Immature natural killer cell (primary cell): ENCODE measurements around the gene NLRP12. TPM values are rescaled to one million over a fixed set of nuclear protein-coding genes. Genes with fewer than 3 reads are reported as not detected.
"Not testable (repeated sequence)": the region's sequence is repeated elsewhere in the genome, so short reads cannot be mapped to it uniquely, and the experiment has no call there.

Source experiments
- DNase-seq, 3 donors: peaks; one replicate each; pipeline ENCODE4 v3.0.0; 2022; ENCODE audit warnings: mixed read lengths in 1 of 3
- H3K27ac Mint-ChIP-seq, 6 donors: one replicate each; pipeline ENCODE4 v1.8.0; 2020; ENCODE audit warnings: mixed read lengths in 6 of 6, mild to moderate bottlenecking in 5 of 6, inconsistent platforms in 4 of 6, moderate library complexity in 3 of 6
- H3K27me3 Mint-ChIP-seq, 3 donors: one replicate each; pipeline ENCODE4 v1.8.0; 2020 to 2021; ENCODE audit warnings: low read depth in 3 of 3, mild to moderate bottlenecking in 3 of 3, mixed read lengths in 3 of 3, moderate library complexity in 3 of 3, inconsistent platforms in 1 of 3
- H3K36me3 Mint-ChIP-seq, 3 donors: one replicate each; pipeline ENCODE4 v1.8.0; 2020; ENCODE audit warnings: mixed read lengths in 3 of 3, inconsistent platforms in 2 of 3, mild to moderate bottlenecking in 2 of 3
- H3K4me1 Mint-ChIP-seq, 2 donors: one replicate each; pipeline ENCODE4 v1.8.0; 2020; ENCODE audit warnings: inconsistent platforms in 2 of 2, mild to moderate bottlenecking in 2 of 2, mixed read lengths in 2 of 2, moderate library complexity in 1 of 2
- H3K4me3 Mint-ChIP-seq, 5 donors: one replicate each; pipeline ENCODE4 v1.8.0; 2020; ENCODE audit warnings: mild to moderate bottlenecking in 5 of 5, mixed read lengths in 5 of 5, inconsistent platforms in 3 of 5, moderate library complexity in 3 of 5
- H3K9me3 Mint-ChIP-seq, 6 donors: one replicate each; pipeline ENCODE4 v1.8.0; 2020; ENCODE audit warnings: mild to moderate bottlenecking in 6 of 6, mixed read lengths in 6 of 6, inconsistent platforms in 4 of 6, moderate library complexity in 3 of 6
- polyA plus RNA-seq, 3 donors: library from polyadenylated mRNA; unstranded; fragments of 300-500 nt; fragmentation: Illumina TruSeq; gene quantifications; one replicate each; pipeline ENCODE4 v1.2.3, GENCODE V29; 2021

Gene NLRP12
- polyA plus RNA-seq, 3 donors from 2014 or later = 0.20 to 0.28 TPM; not detected in 1

- Mint-ChIP-seq H3K4me1 (no peaks in the 10 kb centered on the region), H3K36me3 (no peaks in the 10 kb centered on the region), H3K4me3 (no peak overlapping the region), H3K9me3 (no peaks in the 10 kb centered on the region), H3K27me3 (peaks cover 0 to 3% (median 0%) of the 10 kb centered on the region in 3 donors), H3K27ac (no peak overlapping the region)
- no peak for DNase-seq
Observed at GRCh38 chr19:53787266-53787665, 36.8 kb downstream of the NLRP12 start.

GRCh38 chr19:53786744-53787143 is 37.4 kb downstream of the NLRP12 start:
- Mint-ChIP-seq H3K27ac (no peak overlapping the region), H3K4me3 (no peak overlapping the region), H3K9me3 (no peaks in the 10 kb centered on the region), H3K36me3 (no peaks in the 10 kb centered on the region), H3K27me3 (peaks cover 0 to 3% (median 0%) of the 10 kb centered on the region in 3 donors), H3K4me1 (no peaks in the 10 kb centered on the region)
- no peak for DNase-seq

- no peak overlapping the region for H3K4me3 Mint-ChIP-seq
- no peak for DNase-seq
- no peaks in the 10 kb centered on the region for H3K9me3 Mint-ChIP-seq
- no peak overlapping the region for H3K27ac Mint-ChIP-seq
- H3K36me3 Mint-ChIP-seq = no peaks in the 10 kb centered on the region
- H3K4me1 Mint-ChIP-seq = no peaks in the 10 kb centered on the region
- peaks cover 0 to 3% (median 2%) of the 10 kb centered on the region in 3 donors for H3K27me3 Mint-ChIP-seq
Observed at GRCh38 chr19:53785196-53785889, 38.8 kb downstream of the NLRP12 start.

- Mint-ChIP-seq H3K27ac (no peak overlapping the region), H3K27me3 (peaks cover 0 to 3% (median 2%) of the 10 kb centered on the region in 3 donors), H3K4me1 (no peaks in the 10 kb centered on the region), H3K4me3 (no peak overlapping the region), H3K9me3 (no peaks in the 10 kb centered on the region), H3K36me3 (no peaks in the 10 kb centered on the region)
- DNase-seq = no peak
Observed at GRCh38 chr19:53782698-53783097, 41.4 kb downstream of the NLRP12 start.

GRCh38 chr19:53781332-53781731 is 42.8 kb downstream of the NLRP12 start:
- not testable (repeated sequence) for H3K27me3 Mint-ChIP-seq, H3K9me3 Mint-ChIP-seq, H3K27ac Mint-ChIP-seq, H3K36me3 Mint-ChIP-seq, H3K4me3 Mint-ChIP-seq, DNase-seq, H3K4me1 Mint-ChIP-seq

- Mint-ChIP-seq H3K36me3 (no peaks in the 10 kb centered on the region), H3K9me3 (no peaks in the 10 kb centered on the region), H3K27me3 (peaks cover 1 to 3% (median 2%) of the 10 kb centered on the region in 3 donors), H3K4me1 (no peaks in the 10 kb centered on the region), H3K4me3 (no peak overlapping the region), H3K27ac (no peak overlapping the region)
- no peak for DNase-seq
Observed at GRCh38 chr19:53780506-53780905, 43.6 kb downstream of the NLRP12 start.

- peaks cover 1 to 4% (median 1%) of the 10 kb centered on the region in 3 donors for H3K27me3 Mint-ChIP-seq
- H3K27ac Mint-ChIP-seq = no peak overlapping the region
- no peaks in the 10 kb centered on the region for H3K4me1 Mint-ChIP-seq
- H3K36me3 Mint-ChIP-seq = no peaks in the 10 kb centered on the region
- H3K4me3 Mint-ChIP-seq = no peak overlapping the region
- DNase-seq = no peak
- no peaks in the 10 kb centered on the region for H3K9me3 Mint-ChIP-seq
Observed at GRCh38 chr19:53775524-53775923, 48.6 kb downstream of the NLRP12 start.

- H3K27ac Mint-ChIP-seq = peak overlapping the region in 1 of 6 donors; percentile 56
- H3K36me3 Mint-ChIP-seq, DNase-seq, H3K4me3 Mint-ChIP-seq, H3K4me1 Mint-ChIP-seq, H3K9me3 Mint-ChIP-seq, H3K27me3 Mint-ChIP-seq: not testable (repeated sequence)
Observed at GRCh38 chr19:53774491-53774890, 49.6 kb downstream of the NLRP12 start.

- Mint-ChIP-seq H3K27me3 (peaks cover 1 to 4% (median 1%) of the 10 kb centered on the region in 3 donors), H3K27ac (no peak overlapping the region), H3K9me3 (no peaks in the 10 kb centered on the region), H3K4me1 (no peaks in the 10 kb centered on the region), H3K4me3 (no peak overlapping the region), H3K36me3 (no peaks in the 10 kb centered on the region)
- no peak for DNase-seq
Observed at GRCh38 chr19:53773999-53774398, 50.1 kb downstream of the NLRP12 start.

GRCh38 chr19:53772943-53773342 is 51.2 kb downstream of the NLRP12 start:
- Mint-ChIP-seq H3K4me3 (no peak overlapping the region), H3K36me3 (no peaks in the 10 kb centered on the region), H3K4me1 (no peaks in the 10 kb centered on the region), H3K27me3 (peaks cover 1 to 4% (median 2%) of the 10 kb centered on the region in 3 donors), H3K27ac (no peak overlapping the region), H3K9me3 (no peaks in the 10 kb centered on the region)
- peak; percentile 5 to 27 (median 14) for DNase-seq

- H3K9me3 Mint-ChIP-seq = no peaks in the 10 kb centered on the region
- no peaks in the 10 kb centered on the region for H3K36me3 Mint-ChIP-seq
- H3K4me1 Mint-ChIP-seq = no peaks in the 10 kb centered on the region
- no peak for DNase-seq
- H3K27ac Mint-ChIP-seq = no peak overlapping the region
- H3K4me3 Mint-ChIP-seq = no peak overlapping the region
- peaks cover 1 to 6% (median 4%) of the 10 kb centered on the region in 3 donors for H3K27me3 Mint-ChIP-seq
Observed at GRCh38 chr19:53771144-53771543, 53.0 kb downstream of the NLRP12 start.

- H3K36me3 Mint-ChIP-seq = not testable (repeated sequence)
Observed at GRCh38 chr19:53769696-53770309, 54.3 kb downstream of the NLRP12 start.

GRCh38 chr19:53768401-53768800 is 55.7 kb downstream of the NLRP12 start:
- peaks cover 0 to 6% (median 4%) of the 10 kb centered on the region in 3 donors for H3K27me3 Mint-ChIP-seq
- no peaks in the 10 kb centered on the region for H3K9me3 Mint-ChIP-seq
- no peaks in the 10 kb centered on the region for H3K36me3 Mint-ChIP-seq
- H3K4me3 Mint-ChIP-seq = no peak overlapping the region
- H3K4me1 Mint-ChIP-seq = no peaks in the 10 kb centered on the region
- H3K27ac Mint-ChIP-seq = no peak overlapping the region
- no peak for DNase-seq

More at GRCh38 chr19:53769696-53770309, 54.3 kb downstream of the NLRP12 start:
- H3K27ac Mint-ChIP-seq, H3K27me3 Mint-ChIP-seq, H3K9me3 Mint-ChIP-seq, H3K4me3 Mint-ChIP-seq, DNase-seq, H3K4me1 Mint-ChIP-seq: not testable (repeated sequence)

- not testable (repeated sequence) for H3K4me3 Mint-ChIP-seq, H3K4me1 Mint-ChIP-seq, H3K36me3 Mint-ChIP-seq, H3K27me3 Mint-ChIP-seq, H3K27ac Mint-ChIP-seq, H3K9me3 Mint-ChIP-seq, DNase-seq
Observed at GRCh38 chr19:53758991-53759390, 65.1 kb downstream of the NLRP12 start.
